Measurements from ENCODE around the gene CTSW.

DNA sequence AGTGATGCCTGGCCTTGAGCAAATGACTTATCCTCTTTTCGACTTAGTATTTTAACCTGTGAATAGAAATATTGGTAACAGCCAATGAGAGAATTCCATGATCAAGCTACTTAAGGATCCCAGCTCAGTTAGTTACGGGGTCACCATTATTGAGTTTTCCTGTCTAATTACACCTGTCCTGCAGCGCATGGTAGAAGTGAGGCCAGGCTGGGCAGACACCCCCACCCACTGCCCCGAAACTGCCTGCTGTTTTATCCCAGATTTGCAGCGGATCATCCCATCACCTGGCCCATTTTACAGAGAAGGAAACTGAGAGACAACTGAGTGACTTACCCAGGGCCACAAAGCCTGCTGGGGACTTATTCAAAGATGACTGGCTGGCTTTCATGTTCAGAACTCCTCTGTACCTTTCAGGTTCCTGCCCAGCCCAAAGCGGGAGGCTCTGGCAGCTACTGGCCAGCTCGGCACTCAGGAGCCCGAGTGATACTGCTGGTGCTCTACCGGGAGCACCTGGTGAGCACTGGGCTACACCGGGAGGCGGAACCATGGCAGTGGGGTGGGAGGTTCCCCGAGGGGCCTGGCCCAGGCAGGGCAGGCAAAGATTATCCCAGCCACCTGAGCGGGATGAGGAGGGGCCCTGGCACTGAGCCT is 18.0 kb upstream of the CTSW start:
- TF ChIP-seq YY1 (IDR thresholded peaks at IDR 0.05; ENCODE audit: insufficient read depth, insufficient read length) (no peak), ZNF274 (IDR thresholded peaks at IDR 0.05; ENCODE audit: low read depth, low read length) (no peak), SUZ12 (IDR thresholded peaks at IDR 0.05; ENCODE audit: extremely low read depth, insufficient read depth, insufficient read length) (no peak)

All from NT2/D1 (cell line).